SK-N-SH (cell line): ENCODE measurements around the gene HAGHL. TPM values are rescaled to one million over a fixed set of nuclear protein-coding genes. Genes with fewer than 3 reads are reported as not detected.
A peak's percentile ranks its signal among the peaks of the same experiment; 100 is the strongest.

Experiments used
- CTCF ChIA-PET: fragments of 300-600, 350-600 bp; formaldehyde crosslinking; extraction: SDS; loops from one replicate; lab custom pipeline; 2021; lab: Yijun Ruan, JAX
- POLR2A ChIA-PET: fragments of 350-600 bp; sonication (Branson Sonifier 250); formaldehyde crosslinking; extraction: SDS; loops from one replicate; lab custom pipeline; 2020; ENCODE audit warnings: antibody characterized with exemption, inconsistent platforms; lab: Yijun Ruan, JAX
- DNase-seq: peaks from one replicate; pipeline ENCODE4 v3.0.0; 2012
- H2AFZ ChIP-seq: fragments of 200-600 bp; sonication (generic); 2 replicates; pipeline ENCODE4 v1.8.1; 2016; ENCODE audit warnings: antibody characterized with exemption, mild to moderate bottlenecking, low read depth
- H3F3A ChIP-seq: fragments of 200-600 bp; sonication (generic); replicated peaks from 2 replicates; pipeline ENCODE3; 2016; ENCODE audit warnings: antibody characterized with exemption, mild to moderate bottlenecking; ENCODE audit not compliant: insufficient read depth
- H3K27ac ChIP-seq, 2 experiments: fragments of 200-500 bp in 1 of 2; fragments of 200-600 bp in 1 of 2; sonication (Bioruptor generic) in 1 of 2; sonication (generic), shearing (Covaris generic) in 1 of 2; 2 replicates each; pipeline versions ENCODE4 v1.5.1 to v1.6.1; 2014 to 2016; ENCODE audit warnings: low read depth in 2 of 2, inconsistent platforms in 1 of 2, low read length in 1 of 2, mild to moderate bottlenecking in 1 of 2, mixed read lengths in 1 of 2
- H3K27me3 ChIP-seq: fragments of 200-600 bp; sonication (generic), shearing (Covaris generic); 2 replicates; pipeline ENCODE4 v1.6.1; 2016; ENCODE audit warnings: mixed run types; ENCODE audit not compliant: insufficient read depth
- H3K36me3 ChIP-seq, 2 experiments: fragments of 200-500 bp in 1 of 2; fragments of 200-600 bp in 1 of 2; sonication (Bioruptor generic) in 1 of 2; sonication (generic) in 1 of 2; replicated peaks in 1 of 2; 2 replicates each; pipeline versions ENCODE3 to v1.5.1; 2014 to 2016; ENCODE audit warnings: low read length in 1 of 2, mild to moderate bottlenecking in 1 of 2; ENCODE audit not compliant: insufficient read depth in 2 of 2, control insufficient read depth in 1 of 2
- H3K4me1 ChIP-seq, 2 experiments: fragments of 200-500 bp in 1 of 2; fragments of 200-600 bp in 1 of 2; sonication (Bioruptor generic) in 1 of 2; sonication (generic), shearing (Covaris generic) in 1 of 2; 2 replicates each; pipeline versions ENCODE4 v1.5.1 to v1.6.1; 2014 to 2016; ENCODE audit warnings: low read depth in 1 of 2, low read length in 1 of 2, mixed run types in 1 of 2; ENCODE audit not compliant: insufficient read depth in 2 of 2, control insufficient read depth in 1 of 2
- H3K4me2 ChIP-seq: fragments of 200-600 bp; sonication (generic), shearing (Covaris generic); 2 replicates; pipeline ENCODE4 v1.6.1; 2017; ENCODE audit warnings: mixed run types
- H3K4me3 ChIP-seq, 2 experiments: fragments of 200-500 bp in 1 of 2; fragments of 200-600 bp in 1 of 2; sonication (Bioruptor generic) in 1 of 2; sonication (generic), shearing (Covaris generic) in 1 of 2; 2 replicates each; pipeline versions ENCODE4 v1.5.1 to v1.8.1; 2014 to 2016; ENCODE audit warnings: low read depth in 2 of 2, inconsistent platforms in 1 of 2, low read length in 1 of 2, mild to moderate bottlenecking in 1 of 2, mixed read lengths in 1 of 2, moderate library complexity in 1 of 2
- H3K79me2 ChIP-seq: fragments of 200-600 bp; sonication (generic); 2 replicates; pipeline ENCODE4 v1.8.1; 2017; ENCODE audit warnings: mild to moderate bottlenecking; ENCODE audit not compliant: insufficient read depth
- H3K9ac ChIP-seq: fragments of 200-600 bp; sonication (generic); 2 replicates; pipeline ENCODE4 v1.6.1; 2017; ENCODE audit warnings: mixed run types
- H3K9me2 ChIP-seq: fragments of 200-600 bp; sonication (generic); 2 replicates; pipeline ENCODE4 v1.6.1; 2017; ENCODE audit warnings: mixed run types
- H3K9me3 ChIP-seq: fragments of 200-600 bp; sonication (generic); 2 replicates; pipeline ENCODE4 v1.6.1; 2017; ENCODE audit warnings: mixed run types, mild to moderate bottlenecking, moderate library complexity
- H4K20me1 ChIP-seq: fragments of 200-600 bp; sonication (generic); 2 replicates; pipeline ENCODE4 v1.6.1; 2017; ENCODE audit warnings: mild to moderate bottlenecking, mixed run types; ENCODE audit not compliant: insufficient read depth
- EZH2phosphoT487 ChIP-seq: fragments of 200-600 bp; sonication (generic); IDR thresholded peaks from 2 replicates; pipeline ENCODE4 v1.6.1; 2017; ENCODE audit warnings: low read depth, mixed run types, mild to moderate bottlenecking, antibody characterized with exemption, moderate library complexity, borderline replicate concordance
- FOSL2 ChIP-seq: IDR thresholded peaks from 2 replicates; pipeline ENCODE4 v1.4.0; 2012; ENCODE audit warnings: low read depth, mild to moderate bottlenecking, moderate library complexity, borderline replicate concordance
- MEF2A ChIP-seq: IDR thresholded peaks from 2 replicates; pipeline ENCODE4 v1.4.0; 2012; ENCODE audit warnings: low read depth, borderline replicate concordance
- POLR2AphosphoS5 ChIP-seq: IDR thresholded peaks from 2 replicates; pipeline ENCODE4 v1.6.1; 2012; ENCODE audit warnings: low read depth, low read length
- RAD21 ChIP-seq: IDR thresholded peaks from 2 replicates; pipeline ENCODE4 v1.6.1; 2012; ENCODE audit warnings: mild to moderate bottlenecking, low read length
- REST ChIP-seq: IDR thresholded peaks from 2 replicates; pipeline ENCODE4 v1.6.1; 2012; ENCODE audit warnings: mild to moderate bottlenecking, low read depth, low read length, moderate library complexity
- RXRA ChIP-seq: IDR thresholded peaks from 2 replicates; pipeline ENCODE4 v1.4.0; 2012; ENCODE audit warnings: low read depth, mild to moderate bottlenecking, borderline replicate concordance
- SMC3 ChIP-seq: IDR thresholded peaks from 2 replicates; pipeline ENCODE4 v1.6.1; 2012; ENCODE audit warnings: low read depth, low read length, improper control_type of control experiment
- TCF12 ChIP-seq: IDR thresholded peaks from 2 replicates; pipeline ENCODE4 v1.4.0; 2012
- TEAD4 ChIP-seq: IDR thresholded peaks from 2 replicates; pipeline ENCODE4 v1.4.0; 2012; ENCODE audit warnings: mild to moderate bottlenecking, borderline replicate concordance; ENCODE audit not compliant: insufficient read depth
- USF1 ChIP-seq: IDR thresholded peaks from 2 replicates; pipeline ENCODE4 v1.4.0; 2012; ENCODE audit warnings: low read depth, borderline replicate concordance
- YY1 ChIP-seq: IDR thresholded peaks from 2 replicates; pipeline ENCODE4 v1.4.0; 2012; ENCODE audit warnings: low read depth, mild to moderate bottlenecking
- WGBS: methylation state at CpG from one replicate; pipeline ENCODE4 v1.1.6; 2017; ENCODE audit warnings: low lambda C conversion rate; 5-methylcytosine and 5-hydroxymethylcytosine counted together
- polyA plus RNA-seq, 3 experiments: library from polyadenylated mRNA; depleted of rRNA; stranded (reverse); fragments of >200 nt; gene quantifications; 2 replicates each; pipeline ENCODE4 v1.2.3, GENCODE V29; 2012

HAGHL gene
- polyA plus RNA-seq, 1 of the 3 experiments (the other 2 are of a cell fraction): 65.5 TPM

GRCh38 chr16:708019-708418 is 18.9 kb upstream of the HAGHL start:
- Histone ChIP-seq H3K9me3 (no peaks in the 10 kb centered on the region), H4K20me1 (peaks cover 18% of the 10 kb centered on the region), H3K27ac (no peak overlapping the region), H3K36me3 (no peaks in the 10 kb centered on the region), H3K4me3 (no peak overlapping the region), H3K9me2 (no peaks in the 10 kb centered on the region), H3K27me3 (no peaks in the 10 kb centered on the region), H3K79me2 (peaks cover 22% of the 10 kb centered on the region), H3K9ac (no peak overlapping the region), H3K4me1 (peaks cover 23 to 44% of the 10 kb centered on the region in 2 experiments; a peak in 2 of 4 replicates), H2AFZ (no peak overlapping the region), H3F3A (peaks cover 27% of the 10 kb centered on the region), H3K4me2 (no peak overlapping the region)
- TF ChIP-seq RAD21 (no peak), TCF12 (no peak), TEAD4 (no peak), RXRA (no peak), YY1 (no peak)
- ChIA-PET POLR2A (interaction anchor here (0.5 to 2.8 kb wide), 3 partner anchors 12 to 285 kb away, joined by 3 to 19 read pairs (median 4); partner anchors contain the start of genes ANTKMT, CHTF18 and RPUSD1), CTCF (interaction anchor here (1.6 to 22.4 kb wide), 5 partner anchors 8 to 347 kb away, joined by 4 to 358 read pairs (median 29); partner anchors contain the start of genes ANTKMT, CCDC78, CIAO3 and HAGHL)
- 85% methylated on average over 3 of the region's 3 CpGs for WGBS
- no peak for DNase-seq

- ChIA-PET POLR2A (interaction anchor here (1.2 to 2.8 kb wide), 4 partner anchors 11 to 79 kb away, joined by 4 to 19 read pairs (median 4); partner anchors contain the start of genes ANTKMT, CHTF18 and RPUSD1), CTCF (interaction anchor here (2.4 to 22.4 kb wide), 4 partner anchors 19 to 76 kb away, joined by 14 to 358 read pairs (median 41); partner anchors contain the start of genes ANTKMT, CCDC78, CIAO3 and HAGHL)
- Histone ChIP-seq H2AFZ (no peak overlapping the region), H3K27me3 (no peaks in the 10 kb centered on the region), H3K79me2 (peaks cover 12% of the 10 kb centered on the region), H3K27ac (peak overlapping the region in 1 of 2 experiments; percentile 84; a peak in 2 of 4 replicates), H3K4me2 (peak overlapping the region; percentile 95; the same call in 1 of the 2 replicates), H3K36me3 (no peaks in the 10 kb centered on the region), H4K20me1 (peaks cover 9% of the 10 kb centered on the region), H3K9me3 (no peaks in the 10 kb centered on the region), H3K4me1 (peaks cover 21 to 40% of the 10 kb centered on the region in 2 experiments; a peak in 2 of 4 replicates), H3K4me3 (no peak overlapping the region), H3F3A (peaks cover 30% of the 10 kb centered on the region), H3K9ac (no peak overlapping the region), H3K9me2 (no peaks in the 10 kb centered on the region)
- 58% methylated on average over 2 of the region's 4 CpGs for WGBS
- DNase-seq: no peak
- TF ChIP-seq FOSL2 (no peak), POLR2AphosphoS5 (no peak), YY1 (no peak), REST (no peak), EZH2phosphoT487 (no peak), MEF2A (no peak), USF1 (no peak), SMC3 (no peak)
- TF ChIP-seq, all 33 proteins: peak for 0
Observed at GRCh38 chr16:708959-709358, 17.9 kb upstream of the HAGHL start.
